Activated naive CD8-positive, alpha-beta T cell treated with anti-CD3 and anti-CD28 coated beads, Interleukin-2, amount 50 U/mL, for 24 hours (primary cell): ENCODE measurements around the gene DMPK.

Experiments
- ATAC-seq: fragments of 150-1000 bp; cut with Tn5 transposase; one replicate; pipeline ENCODE4 v1.10.0; 2021
- DNase-seq: peaks from one replicate; pipeline ENCODE4 v3.0.0; 2021
- H3K27ac Mint-ChIP-seq: one replicate; pipeline ENCODE4 v1.8.0; 2021; ENCODE audit warnings: mild to moderate bottlenecking, mixed read lengths
- H3K27me3 Mint-ChIP-seq: one replicate; pipeline ENCODE4 v1.8.0; 2021; ENCODE audit warnings: mixed read lengths
- H3K36me3 Mint-ChIP-seq: one replicate; pipeline ENCODE4 v1.8.0; 2021; ENCODE audit warnings: low read depth, mixed read lengths
- H3K4me1 Mint-ChIP-seq: one replicate; pipeline ENCODE4 v1.8.0; 2021; ENCODE audit warnings: mixed read lengths
- H3K4me3 Mint-ChIP-seq: one replicate; pipeline ENCODE4 v1.8.0; 2021; ENCODE audit warnings: mild to moderate bottlenecking, moderate library complexity, mixed read lengths
- H3K9me3 Mint-ChIP-seq: one replicate; pipeline ENCODE4 v1.8.0; 2021; ENCODE audit warnings: mixed read lengths

DMPK gene

GRCh38 chr19:45785781-45786532 is 3.7 kb upstream of the DMPK start:
- H3K9me3 Mint-ChIP-seq = no peaks in the 10 kb centered on the region
- peaks cover 4% of the 10 kb centered on the region for H3K27me3 Mint-ChIP-seq
- H3K4me1 Mint-ChIP-seq = peaks cover 6% of the 10 kb centered on the region
- DNase-seq = no peak
- no peak overlapping the region for H3K4me3 Mint-ChIP-seq
- ATAC-seq = no peak
- no peak overlapping the region for H3K27ac Mint-ChIP-seq
- H3K36me3 Mint-ChIP-seq = peaks cover 44% of the 10 kb centered on the region

GRCh38 chr19:45785097-45785496 is 2.8 kb upstream of the DMPK start:
- peaks cover 8% of the 10 kb centered on the region for H3K27me3 Mint-ChIP-seq
- no peak overlapping the region for H3K4me3 Mint-ChIP-seq
- ATAC-seq = no peak
- DNase-seq = no peak
- H3K9me3 Mint-ChIP-seq = no peaks in the 10 kb centered on the region
- H3K4me1 Mint-ChIP-seq = no peaks in the 10 kb centered on the region
- H3K27ac Mint-ChIP-seq = no peak overlapping the region
- H3K36me3 Mint-ChIP-seq = peaks cover 37% of the 10 kb centered on the region

GRCh38 chr19:45784096-45784495 is 1.8 kb upstream of the DMPK start:
- Mint-ChIP-seq H3K36me3 (peaks cover 29% of the 10 kb centered on the region), H3K27ac (no peak overlapping the region), H3K4me3 (no peak overlapping the region), H3K27me3 (peaks cover 17% of the 10 kb centered on the region), H3K4me1 (peaks cover 6% of the 10 kb centered on the region), H3K9me3 (no peaks in the 10 kb centered on the region)
- ATAC-seq (no peak), DNase-seq (no peak)

- Mint-ChIP-seq H3K4me1 (peaks cover 13% of the 10 kb centered on the region), H3K9me3 (no peaks in the 10 kb centered on the region), H3K36me3 (peaks cover 22% of the 10 kb centered on the region), H3K27ac (no peak overlapping the region), H3K27me3 (peaks cover 22% of the 10 kb centered on the region), H3K4me3 (no peak overlapping the region)
- DNase-seq = no peak
- ATAC-seq = no peak
Measured at GRCh38 chr19:45782820-45783785, 813 bp upstream of the DMPK start.

- H3K4me1 Mint-ChIP-seq = peaks cover 13% of the 10 kb centered on the region
- DNase-seq = no peak
- ATAC-seq = no peak
- no peaks in the 10 kb centered on the region for H3K9me3 Mint-ChIP-seq
- peaks cover 22% of the 10 kb centered on the region for H3K27me3 Mint-ChIP-seq
- H3K4me3 Mint-ChIP-seq = no peak overlapping the region
- H3K27ac Mint-ChIP-seq = no peak overlapping the region
- H3K36me3 Mint-ChIP-seq = peaks cover 22% of the 10 kb centered on the region
Measured at GRCh38 chr19:45781214-45782161, 802 bp downstream of the DMPK start.

- Mint-ChIP-seq H3K4me3 (no peak overlapping the region), H3K36me3 (peaks cover 18% of the 10 kb centered on the region), H3K9me3 (no peaks in the 10 kb centered on the region), H3K4me1 (peaks cover 13% of the 10 kb centered on the region), H3K27me3 (peaks cover 22% of the 10 kb centered on the region), H3K27ac (no peak overlapping the region)
- no peak for ATAC-seq
- no peak for DNase-seq
Measured at GRCh38 chr19:45780448-45781213, 1.7 kb downstream of the DMPK start.

GRCh38 chr19:45780146-45780447 is 2.2 kb downstream of the DMPK start:
- H3K27ac Mint-ChIP-seq = no peak overlapping the region
- ATAC-seq (no peak), DNase-seq (no peak)
- peaks cover 22% of the 10 kb centered on the region for H3K27me3 Mint-ChIP-seq
- no peak overlapping the region for H3K4me3 Mint-ChIP-seq
- H3K36me3 Mint-ChIP-seq = peaks cover 18% of the 10 kb centered on the region
- H3K9me3 Mint-ChIP-seq = no peaks in the 10 kb centered on the region
- peaks cover 13% of the 10 kb centered on the region for H3K4me1 Mint-ChIP-seq

- Mint-ChIP-seq H3K36me3 (peaks cover 18% of the 10 kb centered on the region), H3K27ac (no peak overlapping the region), H3K4me1 (peaks cover 13% of the 10 kb centered on the region), H3K4me3 (peak overlapping the region; percentile 66), H3K9me3 (no peaks in the 10 kb centered on the region), H3K27me3 (peaks cover 22% of the 10 kb centered on the region)
- DNase-seq (peak; percentile 92), ATAC-seq (peak; percentile 84)
Measured at GRCh38 chr19:45779231-45780145, 2.8 kb downstream of the DMPK start.

- Mint-ChIP-seq H3K4me3 (peak overlapping the region; percentile 66), H3K4me1 (peaks cover 13% of the 10 kb centered on the region), H3K9me3 (no peaks in the 10 kb centered on the region), H3K27me3 (peaks cover 22% of the 10 kb centered on the region), H3K36me3 (peaks cover 18% of the 10 kb centered on the region), H3K27ac (no peak overlapping the region)
- ATAC-seq (no peak), DNase-seq (no peak)
Measured at GRCh38 chr19:45778010-45778661, 4.2 kb downstream of the DMPK start.

GRCh38 chr19:45777395-45777961 is 4.8 kb downstream of the DMPK start:
- peaks cover 13% of the 10 kb centered on the region for H3K4me1 Mint-ChIP-seq
- DNase-seq (no peak), ATAC-seq (no peak)
- no peak overlapping the region for H3K27ac Mint-ChIP-seq
- no peaks in the 10 kb centered on the region for H3K9me3 Mint-ChIP-seq
- no peak overlapping the region for H3K4me3 Mint-ChIP-seq
- H3K36me3 Mint-ChIP-seq = peaks cover 18% of the 10 kb centered on the region
- H3K27me3 Mint-ChIP-seq = peaks cover 22% of the 10 kb centered on the region

GRCh38 chr19:45774765-45775164 is 7.5 kb downstream of the DMPK start:
- H3K27me3 Mint-ChIP-seq = peaks cover 23% of the 10 kb centered on the region
- no peak overlapping the region for H3K27ac Mint-ChIP-seq
- no peak for DNase-seq
- ATAC-seq = no peak
- H3K36me3 Mint-ChIP-seq = peaks cover 18% of the 10 kb centered on the region
- peaks cover 21% of the 10 kb centered on the region for H3K4me1 Mint-ChIP-seq
- H3K9me3 Mint-ChIP-seq = no peaks in the 10 kb centered on the region
- H3K4me3 Mint-ChIP-seq = no peak overlapping the region

GRCh38 chr19:45773384-45773783 is 8.9 kb downstream of the DMPK start:
- Mint-ChIP-seq H3K27me3 (peaks cover 11% of the 10 kb centered on the region), H3K4me3 (no peak overlapping the region), H3K36me3 (peaks cover 15% of the 10 kb centered on the region), H3K27ac (no peak overlapping the region), H3K9me3 (no peaks in the 10 kb centered on the region), H3K4me1 (peaks cover 15% of the 10 kb centered on the region)
- no peak for DNase-seq
- ATAC-seq = no peak
